Chondrocyte (in vitro differentiated cells): ENCODE data around the gene NR5A2. TPM values are rescaled to one million over a fixed set of nuclear protein-coding genes. Genes with fewer than 3 reads are reported as not detected.

Experiments used
- DNase-seq: peaks from one replicate; pipeline ENCODE4 v3.0.0; 2021; ENCODE audit warnings: mixed read lengths, low spot score
- H3K27ac Mint-ChIP-seq: one replicate; pipeline ENCODE4 v1.8.0; 2021; ENCODE audit warnings: mild to moderate bottlenecking, moderate library complexity, mixed read lengths; ENCODE audit not compliant: unreplicated experiment
- H3K27me3 Mint-ChIP-seq: 2 replicates; pipeline ENCODE4 v1.8.0; 2021; ENCODE audit warnings: low read depth, mixed read lengths
- H3K36me3 Mint-ChIP-seq: 2 replicates; pipeline ENCODE4 v1.8.0; 2021; ENCODE audit warnings: low read depth, mixed read lengths
- H3K4me1 Mint-ChIP-seq: 2 replicates; pipeline ENCODE4 v1.8.0; 2021; ENCODE audit warnings: low read depth, mild to moderate bottlenecking, mixed read lengths
- H3K4me3 Mint-ChIP-seq: one replicate; pipeline ENCODE4 v1.8.0; 2021; ENCODE audit warnings: mild to moderate bottlenecking, moderate library complexity, mixed read lengths; ENCODE audit not compliant: unreplicated experiment
- H3K9me3 Mint-ChIP-seq: 2 replicates; pipeline ENCODE4 v1.8.0; 2021; ENCODE audit warnings: low read depth, mixed read lengths
- CTCF ChIP-seq: fragments of 200-600 bp; sonication (generic); IDR thresholded peaks from 2 replicates; pipeline ENCODE4 v1.5.0; 2021; ENCODE audit warnings: antibody characterized with exemption, mild to moderate bottlenecking, moderate library complexity
- total RNA-seq: library from RNA; stranded (reverse); gene quantifications from 3 replicates; pipeline ENCODE4 v1.2.1, GENCODE V29; 2021

NR5A2 gene
- total RNA-seq, 1 donor from 2014 or later: not detected

- no peak for TF ChIP-seq CTCF
- no peak overlapping the region for H3K27ac Mint-ChIP-seq
- no peaks in the 10 kb centered on the region for H3K9me3 Mint-ChIP-seq
- peaks cover 6% of the 10 kb centered on the region for H3K4me1 Mint-ChIP-seq
- DNase-seq: no peak
- no peaks in the 10 kb centered on the region for H3K36me3 Mint-ChIP-seq
- no peak overlapping the region for H3K4me3 Mint-ChIP-seq
- H3K27me3 Mint-ChIP-seq: peaks cover 14% of the 10 kb centered on the region
These were observed 67.6 kb downstream of the NR5A2 start for GRCh38 chr1:200095057-200095577.

- no peak for TF ChIP-seq CTCF
These were observed 69.3 kb downstream of the NR5A2 start for GRCh38 chr1:200096774-200097173.

GRCh38 chr1:200099040-200099439 lies 71.5 kb downstream of the NR5A2 start:
- H3K9me3 Mint-ChIP-seq: no peaks in the 10 kb centered on the region
- no peaks in the 10 kb centered on the region for H3K36me3 Mint-ChIP-seq
- H3K4me1 Mint-ChIP-seq: peaks cover 6% of the 10 kb centered on the region
- no peak overlapping the region for H3K27ac Mint-ChIP-seq
- no peak for DNase-seq
- TF ChIP-seq CTCF: no peak
- H3K27me3 Mint-ChIP-seq: peaks cover 4% of the 10 kb centered on the region
- H3K4me3 Mint-ChIP-seq: no peak overlapping the region

More at GRCh38 chr1:200096774-200097173, 69.3 kb downstream of the NR5A2 start:
- H3K9me3 Mint-ChIP-seq: no peaks in the 10 kb centered on the region
- DNase-seq: no peak
- H3K27me3 Mint-ChIP-seq: peaks cover 8% of the 10 kb centered on the region
- H3K4me3 Mint-ChIP-seq: no peak overlapping the region
- H3K36me3 Mint-ChIP-seq: no peaks in the 10 kb centered on the region
- peaks cover 6% of the 10 kb centered on the region for H3K4me1 Mint-ChIP-seq
- H3K27ac Mint-ChIP-seq: no peak overlapping the region

- H3K36me3 Mint-ChIP-seq: no peaks in the 10 kb centered on the region
- no peaks in the 10 kb centered on the region for H3K9me3 Mint-ChIP-seq
- H3K27me3 Mint-ChIP-seq: peaks cover 6% of the 10 kb centered on the region
- peaks cover 2% of the 10 kb centered on the region for H3K4me1 Mint-ChIP-seq
- H3K27ac Mint-ChIP-seq: no peak overlapping the region
- TF ChIP-seq CTCF: no peak
- no peak overlapping the region for H3K4me3 Mint-ChIP-seq
- no peak for DNase-seq
These were observed 76.6 kb downstream of the NR5A2 start for GRCh38 chr1:200103966-200104583.

- DNase-seq: no peak
- H3K27ac Mint-ChIP-seq: no peak overlapping the region
- no peak for TF ChIP-seq CTCF
These were observed 79.5 kb downstream of the NR5A2 start for GRCh38 chr1:200107004-200107470.

More at GRCh38 chr1:200107004-200107470, 79.5 kb downstream of the NR5A2 start:
- H3K4me1 Mint-ChIP-seq: no peaks in the 10 kb centered on the region
- no peaks in the 10 kb centered on the region for H3K9me3 Mint-ChIP-seq
- peaks cover 22% of the 10 kb centered on the region for H3K27me3 Mint-ChIP-seq
- H3K36me3 Mint-ChIP-seq: no peaks in the 10 kb centered on the region
- no peak overlapping the region for H3K4me3 Mint-ChIP-seq
